HG03039 (cell line): ENCODE results near the gene DCDC2C.

Source experiments
- ATAC-seq: cut with Tn5 transposase; IDR thresholded peaks from one replicate; pipeline ENCODE4 v1.9.1; 2021; ENCODE audit warnings: mild to moderate bottlenecking, moderate library complexity; ENCODE audit not compliant: unreplicated experiment

The DCDC2C gene

DNA sequence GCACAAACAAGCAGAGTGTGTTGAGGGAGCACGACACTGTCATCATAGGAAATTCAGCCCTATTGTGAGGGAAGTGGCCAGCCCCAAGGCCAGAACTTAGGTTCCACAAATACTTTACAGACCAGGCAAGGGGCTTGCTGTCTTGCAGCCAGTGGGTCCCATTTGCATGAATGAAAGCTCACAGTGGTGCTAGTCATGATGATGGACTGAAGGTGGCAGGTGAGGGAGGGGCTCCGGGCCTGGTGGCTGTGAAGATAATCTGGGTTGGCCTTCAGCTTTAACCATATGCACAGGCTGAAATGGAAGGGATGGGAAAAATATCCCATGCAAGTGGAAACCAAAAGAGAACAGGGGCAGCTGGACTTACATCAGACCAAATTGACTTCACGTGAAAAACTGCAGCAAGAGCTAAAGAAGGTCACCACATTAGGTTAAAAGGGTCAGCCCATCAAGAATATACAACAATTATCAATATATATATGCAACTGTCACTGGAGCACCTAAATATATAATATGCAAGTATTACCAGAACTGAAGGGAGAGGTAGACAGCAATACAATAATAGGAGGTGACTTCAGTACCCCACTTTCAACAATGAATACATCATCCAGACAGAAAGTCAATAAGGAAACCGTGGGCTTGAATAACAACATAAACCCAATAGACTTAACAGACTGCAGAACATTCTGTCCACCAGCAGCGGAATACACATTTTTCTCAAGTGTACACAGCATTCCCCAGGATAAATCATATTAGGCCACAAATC, 39.6 kb downstream of the DCDC2C start:
- no peak for ATAC-seq

DNA sequence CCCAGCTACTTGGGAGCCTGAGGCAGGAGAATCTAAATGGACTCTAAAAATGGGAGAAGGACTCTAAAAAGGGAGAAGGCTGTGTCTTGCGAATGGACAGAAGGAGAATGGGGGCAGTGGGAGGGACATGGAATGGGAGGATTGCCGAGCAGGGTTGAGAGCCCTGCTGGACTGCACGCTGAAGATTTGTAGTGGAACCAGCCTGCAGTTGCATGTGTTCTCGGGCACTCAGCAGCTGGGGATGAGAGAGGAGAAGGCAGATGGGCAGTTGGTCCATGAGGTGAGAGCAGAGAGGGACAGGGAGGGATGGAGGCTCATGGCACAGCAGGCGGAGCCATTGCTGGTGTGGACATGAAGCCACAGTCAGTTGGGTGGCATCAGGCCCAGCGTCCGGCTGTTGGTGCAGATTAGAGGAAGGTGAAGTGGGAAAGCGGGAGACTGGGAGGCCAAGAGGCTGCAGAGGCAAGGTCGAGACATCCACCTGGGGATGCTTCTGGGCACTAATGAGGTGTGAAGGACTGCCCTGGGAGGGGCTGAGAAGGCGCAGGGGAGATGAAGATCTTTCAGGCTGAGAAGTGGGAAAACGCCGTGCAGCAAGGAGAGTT, 40.7 kb downstream of the DCDC2C start:
- no peak for ATAC-seq

DNA sequence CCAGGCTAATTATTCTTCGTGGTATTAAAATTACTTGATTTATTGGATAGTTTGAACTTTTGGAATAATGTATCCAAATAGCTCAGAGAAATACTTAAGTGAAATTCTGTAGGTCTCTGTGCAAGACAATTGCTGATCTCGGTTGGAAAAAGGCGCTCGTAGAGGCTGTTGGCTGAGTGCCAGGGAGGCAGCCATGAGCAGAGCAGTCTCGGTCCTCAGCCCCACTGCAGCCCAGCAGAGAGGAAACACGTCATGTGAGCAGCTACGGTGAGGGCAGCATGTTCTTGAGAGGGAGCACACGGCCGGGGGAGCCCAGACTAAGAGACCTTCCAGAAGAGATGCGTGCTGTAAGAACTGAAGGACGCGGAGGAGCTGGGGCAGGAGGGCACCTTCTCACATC, 42.5 kb downstream of the DCDC2C start:
- no peak for ATAC-seq

DNA sequence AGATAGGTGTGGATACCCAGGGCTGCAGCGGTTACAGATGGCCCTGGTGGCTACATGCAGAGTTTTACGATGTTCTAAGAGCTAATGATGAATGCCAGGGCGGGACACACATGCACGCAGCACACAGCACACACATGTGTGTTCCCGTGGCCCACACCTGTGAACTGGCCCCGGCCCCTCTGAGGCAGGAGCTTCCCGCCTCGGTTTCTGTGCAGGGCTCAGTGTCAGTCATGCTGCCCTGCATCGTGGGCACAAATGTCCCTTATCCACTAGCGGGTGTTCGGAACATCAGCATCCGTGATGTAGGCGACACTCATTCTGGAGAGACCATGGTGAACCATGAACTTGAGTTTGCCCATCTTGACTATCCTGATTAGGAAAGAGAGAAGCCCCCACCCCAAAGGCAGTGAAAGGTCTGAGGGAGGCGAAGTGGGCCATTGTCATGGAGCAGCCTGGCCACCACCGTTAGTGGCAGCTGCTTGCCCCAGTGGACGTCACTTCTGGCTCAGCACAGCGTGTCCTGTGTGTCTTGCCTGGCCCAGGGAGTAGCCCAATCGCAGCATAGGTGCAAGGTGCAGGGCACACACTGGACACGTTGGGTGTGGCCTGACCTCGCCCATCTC, 43.8 kb downstream of the DCDC2C start:
- ATAC-seq, result no peak

DNA sequence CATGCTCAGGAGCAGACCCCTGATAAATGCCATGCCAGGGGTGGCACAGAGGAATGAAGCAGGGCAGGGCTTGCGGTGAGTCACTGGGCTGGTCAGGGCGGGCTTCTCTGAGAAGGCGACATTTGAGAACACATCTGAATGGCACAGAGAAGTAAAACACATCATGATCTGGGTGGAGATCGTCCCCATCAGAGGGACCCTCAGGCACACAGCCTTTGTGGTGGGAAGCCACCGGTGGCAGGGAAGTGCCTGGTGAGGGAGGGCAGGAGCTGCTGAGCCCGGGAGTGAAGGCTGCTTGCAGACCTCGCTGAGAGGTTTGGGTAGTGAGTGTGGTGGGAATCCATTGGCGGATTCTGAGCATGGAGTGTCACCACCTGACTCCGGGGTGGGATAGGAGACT, 44.5 kb downstream of the DCDC2C start:
- no peak for ATAC-seq

DNA sequence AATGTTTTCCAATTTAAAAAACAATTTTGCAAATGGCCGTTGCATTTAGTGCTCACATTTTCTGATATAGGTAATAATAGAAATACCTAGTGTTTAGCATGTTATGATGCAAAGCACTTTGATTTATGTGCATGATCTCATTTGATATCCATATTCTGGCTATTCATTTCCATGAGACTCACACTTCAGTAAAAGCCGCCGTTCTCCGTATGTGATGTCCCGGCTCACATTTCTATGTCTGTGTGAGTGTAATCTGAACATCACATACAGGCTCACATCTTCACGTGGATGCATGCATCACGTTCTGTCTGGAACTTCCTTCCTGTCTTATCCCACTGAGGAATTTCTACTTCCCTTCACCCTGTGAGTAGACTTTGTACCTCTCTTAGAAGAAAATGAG, 45.8 kb downstream of the DCDC2C start:
- ATAC-seq, result no peak

DNA sequence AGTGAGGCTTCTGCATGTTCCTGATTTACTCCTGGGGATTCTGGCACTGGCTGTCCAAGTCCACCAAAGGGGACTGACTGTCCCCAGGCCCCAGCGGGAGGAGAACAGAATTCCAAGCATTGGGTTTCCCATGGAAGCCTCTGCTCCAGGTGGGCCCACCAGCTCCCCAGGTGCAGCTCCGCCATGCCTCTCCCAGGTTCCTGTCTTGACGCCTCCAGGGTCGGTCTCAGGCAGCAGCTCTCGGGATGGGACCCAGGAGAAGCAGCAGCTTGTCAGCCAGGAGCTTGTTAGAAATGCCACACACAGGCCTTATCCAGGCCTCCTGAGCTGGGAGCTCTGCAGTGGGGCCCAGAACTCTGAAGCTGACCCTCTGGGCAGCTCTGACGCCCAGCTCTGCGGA, 47.9 kb downstream of the DCDC2C start:
- ATAC-seq, result no peak

DNA sequence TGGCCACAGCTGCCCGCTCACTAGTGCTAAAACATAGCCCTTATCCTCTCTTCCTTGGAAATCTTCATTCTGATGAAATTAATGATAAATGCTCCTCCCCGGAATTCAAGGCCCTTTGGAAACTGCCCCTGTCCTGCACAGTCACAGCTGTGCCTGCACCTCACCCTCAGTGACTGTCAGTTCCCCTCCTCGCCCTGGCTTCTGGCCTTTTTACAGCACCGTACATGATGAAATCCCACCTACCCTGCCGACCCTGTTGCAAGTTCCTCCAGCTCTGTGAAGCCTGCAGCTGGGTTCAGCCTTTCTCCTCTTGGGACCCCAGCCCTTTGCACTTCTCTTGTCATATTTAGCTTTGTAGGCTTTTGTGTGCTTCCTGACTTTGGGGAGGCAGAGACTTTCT, 48.4 kb downstream of the DCDC2C start:
- no peak for ATAC-seq

DNA sequence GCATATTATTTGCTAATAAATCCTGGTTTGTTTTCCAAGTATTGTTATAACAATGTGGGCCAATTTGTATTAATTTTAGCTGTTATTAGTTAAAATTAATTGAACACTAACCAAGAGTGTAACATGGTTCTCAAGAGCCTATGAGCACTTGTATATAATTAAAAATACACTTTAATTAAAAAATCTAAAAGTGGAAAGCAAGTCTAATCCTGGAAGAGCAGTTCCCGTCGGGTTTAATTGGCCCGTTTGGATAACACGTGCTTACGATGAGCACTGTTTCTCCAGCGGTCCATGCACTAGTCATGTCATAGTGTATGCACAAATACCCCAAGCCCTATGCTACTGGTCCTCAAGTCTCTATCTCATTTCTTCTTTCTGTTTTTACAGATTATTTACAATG, 49.0 kb downstream of the DCDC2C start:
- no peak for ATAC-seq

DNA sequence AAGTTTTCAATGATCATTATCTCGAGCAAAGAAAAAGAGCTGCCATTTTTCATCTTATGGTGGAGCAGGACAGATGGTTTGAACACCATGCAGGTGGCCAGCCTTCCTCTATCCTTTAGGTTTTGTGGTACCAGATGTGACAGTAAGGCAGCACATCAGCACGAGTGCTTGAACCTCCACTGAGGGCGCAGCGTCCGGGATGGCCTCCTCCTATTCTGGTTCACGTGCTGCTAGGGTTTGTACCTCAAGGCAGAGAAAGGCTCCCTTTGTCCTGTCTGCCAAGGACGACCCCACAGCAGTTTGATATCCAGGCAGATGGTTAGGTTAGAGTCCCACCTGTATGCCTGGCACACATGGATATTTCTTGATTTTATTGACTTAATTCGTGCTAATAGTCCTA, 50.2 kb downstream of the DCDC2C start:
- ATAC-seq, result no peak

DNA sequence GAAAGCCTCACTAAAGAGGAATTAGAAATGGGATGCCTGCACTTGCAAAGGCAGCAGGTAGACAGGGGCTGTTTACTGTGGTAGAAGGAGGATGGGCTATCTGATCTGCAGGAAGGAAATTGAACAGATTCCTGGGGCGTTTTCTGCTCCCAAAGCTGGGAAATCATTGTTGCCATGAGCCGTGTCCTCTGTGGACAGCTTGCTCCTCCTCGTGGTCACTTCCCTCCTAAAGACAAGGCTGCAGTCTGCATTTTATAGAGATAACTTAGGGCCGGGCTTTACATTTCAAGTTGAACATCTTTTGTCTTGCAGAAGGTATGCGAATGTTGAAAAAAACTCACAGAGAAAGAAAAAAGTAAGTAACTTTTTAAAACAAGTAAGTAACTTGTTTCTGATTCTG, 50.9 kb downstream of the DCDC2C start:
- no peak for ATAC-seq

DNA sequence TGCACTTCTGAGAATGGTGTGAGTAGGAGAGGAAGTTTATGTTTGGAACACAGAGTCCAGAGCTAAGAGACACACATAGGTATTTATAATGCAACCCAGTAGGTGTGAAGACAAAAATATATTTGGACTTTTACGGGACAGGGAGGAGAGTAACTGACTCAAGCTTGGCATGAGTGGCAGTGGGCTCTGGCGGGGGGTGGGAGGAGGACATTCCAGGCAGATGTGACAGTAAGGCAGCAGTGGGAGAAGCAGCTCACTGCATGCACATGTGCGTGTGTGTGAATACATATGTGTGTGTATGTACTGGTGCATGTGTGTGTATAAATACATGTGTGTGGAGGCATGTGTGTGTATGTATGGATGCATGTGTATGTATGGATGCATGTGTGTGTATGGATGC, 51.4 kb downstream of the DCDC2C start:
- ATAC-seq, result no peak

DNA sequence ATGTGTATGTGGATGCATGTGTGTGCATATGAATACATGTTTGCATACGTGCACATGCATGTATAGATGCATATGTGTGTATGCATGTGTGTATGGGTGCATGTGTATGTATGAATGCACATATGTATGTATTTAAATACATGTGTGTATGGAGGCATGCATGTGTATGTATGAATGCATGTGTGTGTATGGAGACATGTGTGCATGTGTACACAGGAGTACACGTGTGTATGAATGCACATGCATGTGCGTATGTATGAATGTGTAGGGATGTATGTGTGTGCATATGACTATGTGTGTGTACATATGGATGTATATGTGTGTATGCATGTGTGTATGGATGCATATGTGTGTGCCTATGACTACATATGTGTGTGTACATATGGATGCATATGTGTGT, 51.9 kb downstream of the DCDC2C start:
- ATAC-seq, result no peak

DNA sequence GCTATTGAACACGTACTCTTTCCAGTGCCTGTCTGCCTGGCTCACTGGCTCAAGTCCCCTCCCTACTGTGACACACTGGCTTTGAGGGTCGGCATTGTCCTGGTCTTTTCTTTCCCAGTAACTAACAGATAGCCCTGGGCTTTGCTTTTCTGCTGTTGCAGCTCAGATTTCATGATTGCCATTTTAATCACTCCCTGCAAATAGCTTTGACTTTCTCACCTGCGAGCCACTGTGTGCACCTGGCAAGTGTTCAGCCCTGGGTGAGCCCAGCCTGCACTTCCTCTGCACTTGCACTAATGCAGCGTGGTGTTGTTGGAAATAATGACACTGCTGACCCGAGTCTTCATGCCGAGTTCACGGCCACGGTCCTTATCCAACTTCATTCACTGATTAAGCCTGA, 52.9 kb downstream of the DCDC2C start:
- no peak for ATAC-seq

DNA sequence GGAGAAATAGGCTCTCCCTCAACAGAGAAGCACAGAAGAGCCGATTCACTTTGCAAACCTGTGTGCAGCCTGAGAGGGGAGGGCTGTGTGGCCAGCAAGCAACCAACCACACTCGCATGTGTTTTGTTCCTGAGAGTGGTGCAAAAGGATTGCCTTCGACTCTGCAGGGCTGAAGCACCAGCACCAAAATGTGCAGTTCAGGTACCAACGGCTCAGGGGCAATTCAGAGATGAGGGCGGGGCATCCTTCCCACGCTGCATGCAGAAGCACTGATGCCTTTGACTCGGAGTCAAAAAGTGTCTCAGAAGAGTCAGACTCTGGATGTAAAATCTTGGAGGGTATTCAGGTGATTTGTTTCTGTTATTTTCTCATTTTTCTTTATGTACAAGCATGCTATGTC, 55.5 kb downstream of the DCDC2C start:
- ATAC-seq, result no peak

DNA sequence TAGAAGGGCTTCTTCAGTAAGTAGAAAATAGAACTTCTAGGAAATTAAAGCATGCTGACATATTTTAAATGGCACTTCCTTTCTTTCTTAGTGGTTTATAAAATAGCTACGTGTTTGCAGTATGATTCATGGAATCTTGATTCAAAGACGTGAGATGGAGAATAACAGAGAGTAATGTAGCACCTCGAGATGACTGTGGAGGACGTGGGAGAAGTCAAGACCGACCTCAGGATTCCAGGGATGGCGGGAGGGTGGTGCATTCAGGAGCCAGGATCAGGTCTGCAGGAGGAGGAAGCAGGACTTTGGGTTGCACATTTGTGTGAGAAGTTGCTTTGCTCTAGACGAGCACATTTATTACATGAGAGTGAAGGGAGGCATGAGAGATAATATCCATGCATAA, 56.0 kb downstream of the DCDC2C start:
- no peak for ATAC-seq

DNA sequence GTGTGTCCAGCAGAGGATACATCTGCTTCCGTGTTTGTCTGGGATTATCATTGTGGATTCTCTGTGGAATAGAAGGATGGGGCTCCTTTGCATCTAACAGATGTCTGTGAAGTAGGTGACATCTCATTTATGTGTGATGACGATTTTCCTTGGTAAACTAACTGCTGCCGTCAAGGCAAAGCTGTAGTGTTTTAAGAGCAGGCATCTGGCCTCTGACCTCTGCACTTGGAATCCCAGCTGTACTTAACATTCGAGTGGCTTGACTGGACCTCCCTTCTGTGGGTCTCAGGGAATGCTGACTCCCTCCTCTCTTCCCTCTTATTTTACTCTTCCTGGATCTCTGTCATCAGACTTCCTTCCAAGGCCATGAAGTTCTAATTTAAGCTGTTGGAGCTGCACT, 56.4 kb downstream of the DCDC2C start:
- no peak for ATAC-seq

DNA sequence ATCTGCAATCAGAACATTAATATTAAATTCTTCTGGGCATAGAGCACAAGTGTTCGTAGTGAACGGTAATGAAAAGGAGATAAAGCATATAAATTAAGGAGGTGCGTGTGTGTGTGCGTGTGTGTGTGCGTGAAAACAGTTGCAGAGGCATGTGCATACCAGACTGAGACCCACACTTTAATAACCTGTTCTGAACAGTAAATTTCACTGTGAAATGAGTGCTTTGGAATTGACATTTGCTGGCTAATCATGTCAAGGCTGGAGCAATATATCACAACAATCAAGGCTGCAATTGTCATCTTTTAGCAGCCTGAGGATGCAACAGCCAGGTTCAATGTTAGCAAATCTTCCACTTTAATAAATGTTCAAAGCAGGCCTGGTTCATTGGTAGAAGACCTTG, 57.9 kb downstream of the DCDC2C start:
- no peak for ATAC-seq

DNA sequence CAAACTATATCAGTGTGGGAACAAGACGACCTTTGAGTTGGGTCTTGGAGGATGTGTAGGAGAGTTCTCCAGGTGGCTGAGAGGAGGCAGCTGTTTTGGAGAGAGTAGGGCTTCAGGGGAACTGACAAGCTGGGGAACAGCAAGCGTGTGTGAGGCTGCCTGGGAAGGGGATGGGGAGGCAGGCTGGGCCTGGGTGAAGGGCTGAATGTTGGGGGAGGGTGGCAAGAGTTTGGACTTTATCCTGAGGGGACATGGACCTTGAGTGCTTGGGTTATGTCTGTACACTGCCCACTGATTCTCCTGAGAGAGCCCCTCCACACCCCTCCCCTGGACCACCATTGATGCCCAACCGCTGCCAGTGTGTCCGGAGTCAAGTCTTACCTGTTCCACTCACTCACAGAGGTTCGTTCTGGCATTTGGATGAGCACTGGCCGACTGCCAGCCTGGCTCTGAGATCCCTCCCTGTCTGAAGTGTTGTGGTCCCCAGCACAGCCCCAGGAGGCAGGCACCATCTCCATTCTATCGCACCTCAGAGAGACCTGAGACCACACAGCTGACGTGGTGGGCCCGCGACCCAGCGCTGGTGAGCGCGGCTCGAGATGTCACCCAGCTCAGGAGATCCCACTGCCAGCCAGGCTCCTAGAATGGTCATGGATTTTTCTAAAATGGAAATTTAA, 59.5 kb downstream of the DCDC2C start:
- ATAC-seq, result no peak

DNA sequence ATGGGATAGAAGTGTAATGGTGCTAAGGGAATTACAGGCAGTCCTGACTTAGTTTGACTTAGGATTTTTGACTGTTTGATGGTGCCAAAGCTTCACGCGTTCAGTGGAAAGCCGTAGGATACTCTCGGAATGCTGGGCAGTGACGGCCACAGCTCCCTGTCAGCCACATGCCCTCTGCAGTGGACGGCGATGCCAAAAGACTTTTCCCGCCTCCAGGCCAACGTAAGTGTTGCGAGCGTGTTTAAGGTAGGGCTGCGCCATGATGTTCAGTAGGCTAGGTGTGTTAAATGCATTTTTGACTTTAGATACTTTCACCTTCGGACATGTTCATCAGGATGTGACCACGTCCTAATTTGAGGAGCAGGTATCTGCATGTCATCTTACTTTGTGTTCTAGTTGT, 63.4 kb downstream of the DCDC2C start:
- ATAC-seq, result no peak

DNA sequence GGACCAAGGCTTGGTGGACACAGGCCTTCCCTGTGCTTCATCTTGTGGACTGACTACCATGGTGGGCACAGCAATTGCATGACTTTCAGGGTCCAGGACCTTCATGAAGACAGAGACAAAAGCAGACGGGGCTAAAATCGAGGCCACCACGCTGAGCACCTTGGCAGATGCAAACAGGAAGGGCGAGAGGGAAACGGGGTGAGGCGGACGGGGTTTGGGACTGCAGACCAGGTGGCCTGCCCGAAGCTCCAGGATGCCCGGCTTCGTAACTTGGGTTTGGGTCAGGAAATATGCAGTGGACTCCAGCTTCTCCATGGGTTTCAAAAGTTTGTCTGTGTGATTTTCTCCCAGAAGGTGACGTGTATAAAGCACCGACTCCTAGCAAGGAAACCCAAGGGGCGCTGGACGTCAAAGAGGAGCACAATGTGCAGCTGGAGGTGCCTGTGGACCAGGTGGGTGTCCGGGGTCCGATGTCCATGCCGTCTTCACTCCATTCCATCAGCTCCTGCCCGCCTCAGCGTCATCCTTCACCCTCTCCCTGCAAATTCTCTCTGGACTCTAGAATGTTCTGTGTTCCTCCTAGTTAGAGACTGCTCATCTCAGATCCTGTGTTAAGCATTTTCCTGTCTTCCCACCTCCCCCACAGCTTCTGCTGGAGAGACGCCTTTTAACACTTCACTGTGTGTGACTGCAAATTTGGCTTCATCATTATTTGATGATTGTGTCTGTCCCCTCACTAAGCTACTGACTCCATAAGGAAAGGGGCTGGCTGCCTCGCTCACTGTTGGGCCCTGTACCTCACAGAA, 65.8 kb downstream of the DCDC2C start:
- ATAC-seq, result no peak
